Endothelial cell of umbilical vein (primary cell): ENCODE measurements around the gene CKS2. TPM values are rescaled to one million over a fixed set of nuclear protein-coding genes. Genes with fewer than 3 reads are reported as not detected.

ENCODE experiments used
- BruUV-seq: library from RNA; stranded (reverse); fragments of 400-500 nt; replicated peaks from 2 replicates; lab custom pipeline; 2021; lab: Mats Ljungman, UMichigan
- CTCF ChIA-PET: fragments of 300-600, 350-600 bp; sonication (Branson Sonifier 250); formaldehyde crosslinking; loops from one replicate; lab custom pipeline; 2021; ENCODE audit warnings: antibody characterized with exemption, inconsistent platforms; lab: Charles Lee
- POLR2A ChIA-PET: fragments of 300-600, 350-600 bp; sonication (Branson Sonifier 250); formaldehyde crosslinking; loops from one replicate; lab custom pipeline; 2021; ENCODE audit warnings: antibody characterized with exemption, inconsistent platforms; lab: Charles Lee
- DNase-seq: peaks from one replicate; pipeline ENCODE4 v3.0.0-alpha.2; 2011; ENCODE audit warnings: low read depth, low spot score
- FAIRE-seq: peaks from 2 replicates; lab custom pipeline; 2011; peaks lifted over from hg19 to GRCh38; lab: Jason Lieb, UNC
- H2AFZ ChIP-seq: 2 replicates; pipeline ENCODE4 v1.6.0; 2012; ENCODE audit warnings: low read depth, low read length, control low read depth, inconsistent platforms
- H3K27ac ChIP-seq: 2 replicates; pipeline ENCODE4 v1.5.1; 2011; ENCODE audit warnings: low read depth, mild to moderate bottlenecking, control low read depth, low read length, moderate library complexity; ENCODE audit not compliant: insufficient read depth
- H3K27me3 ChIP-seq, 2 experiments: 2 replicates each; pipeline versions ENCODE4 v1.6.0 to v1.6.1; 2011; ENCODE audit warnings: low read length in 2 of 2, mixed read lengths in 1 of 2; ENCODE audit not compliant: control insufficient read depth in 2 of 2, insufficient read depth in 2 of 2
- H3K36me3 ChIP-seq, 2 experiments: 2 replicates in 1 of 2; 3 replicates in 1 of 2; pipeline ENCODE4 v1.5.1; 2011; ENCODE audit warnings: low read length in 2 of 2, mild to moderate bottlenecking in 1 of 2, moderate library complexity in 1 of 2; ENCODE audit not compliant: control insufficient read depth in 2 of 2, insufficient read depth in 2 of 2; ENCODE audit errors: extremely low read depth in 1 of 2
- H3K4me1 ChIP-seq: 3 replicates; pipeline ENCODE4 v1.5.1; 2011; ENCODE audit warnings: mild to moderate bottlenecking, low read length; ENCODE audit not compliant: control insufficient read depth, insufficient read depth; ENCODE audit errors: extremely low read depth
- H3K4me2 ChIP-seq: 2 replicates; pipeline ENCODE4 v1.6.1; 2011; ENCODE audit warnings: low read length, control low read depth, mixed read lengths; ENCODE audit not compliant: insufficient read depth
- H3K4me3 ChIP-seq, 3 experiments: fragments of 200-600 bp in 1 of 3; sonication (generic), shearing (Covaris generic) in 1 of 3; replicated peaks in 1 of 3; 2 replicates each; pipeline ENCODE4 v1.5.1; 2011 to 2016; ENCODE audit warnings: control low read depth in 3 of 3, low read length in 3 of 3, mild to moderate bottlenecking in 2 of 3, inconsistent platforms in 1 of 3, low read depth in 1 of 3, moderate library complexity in 1 of 3; ENCODE audit not compliant: insufficient read depth in 1 of 3
- H3K79me2 ChIP-seq: 2 replicates; pipeline ENCODE4 v1.6.0; 2012; ENCODE audit warnings: low read length, inconsistent platforms; ENCODE audit not compliant: control insufficient read depth, insufficient read depth
- H3K9ac ChIP-seq: replicated peaks from 2 replicates; pipeline ENCODE3; 2011; ENCODE audit warnings: low read length, control low read depth; ENCODE audit not compliant: insufficient read depth; ENCODE audit errors: extremely low read depth
- H3K9me1 ChIP-seq: replicated peaks from 3 replicates; pipeline ENCODE4 v1.6.0; 2011; ENCODE audit warnings: mild to moderate bottlenecking, low read length; ENCODE audit not compliant: control insufficient read depth, insufficient read depth; ENCODE audit errors: extremely low read depth
- H3K9me3 ChIP-seq: replicated peaks from 2 replicates; pipeline ENCODE4 v1.5.1; 2012; ENCODE audit warnings: low read length, inconsistent platforms; ENCODE audit not compliant: control insufficient read depth, insufficient read depth
- H4K20me1 ChIP-seq: replicated peaks from 2 replicates; pipeline ENCODE3; 2011; ENCODE audit warnings: mild to moderate bottlenecking, low read length; ENCODE audit not compliant: control insufficient read depth, insufficient read depth; ENCODE audit errors: extremely low read depth
- CTCF ChIP-seq, 2 donors: IDR thresholded peaks; 1 replicate in 1 of 2; 2 replicates in 1 of 2; pipeline ENCODE4 v1.5.1; 2011; ENCODE audit warnings: low read length in 2 of 2, mild to moderate bottlenecking in 2 of 2, moderate library complexity in 2 of 2, control low read depth in 1 of 2, inconsistent platforms in 1 of 2, low read depth in 1 of 2; ENCODE audit not compliant: insufficient read depth in 1 of 2; ENCODE audit errors: extremely low read depth in 1 of 2
- EZH2 ChIP-seq: IDR thresholded peaks from 2 replicates; pipeline ENCODE4 v1.6.1; 2012; ENCODE audit warnings: borderline replicate concordance, low read depth, mild to moderate bottlenecking, moderate library complexity, low read length, inconsistent platforms; ENCODE audit not compliant: severe bottlenecking
- FOS ChIP-seq: IDR thresholded peaks from 2 replicates; pipeline ENCODE4 v1.6.1; 2011; ENCODE audit warnings: mild to moderate bottlenecking, low read length, moderate library complexity, borderline replicate concordance; ENCODE audit not compliant: insufficient read depth
- GATA2 ChIP-seq: IDR thresholded peaks from 2 replicates; pipeline ENCODE4 v1.7.0; 2011; ENCODE audit warnings: low read depth, mild to moderate bottlenecking, moderate library complexity, mixed read lengths, low read length; ENCODE audit not compliant: insufficient read length, insufficient read depth
- JUN ChIP-seq: IDR thresholded peaks from 2 replicates; pipeline ENCODE4 v1.6.1; 2011; ENCODE audit warnings: borderline replicate concordance, low read depth; ENCODE audit not compliant: insufficient read length, insufficient read depth
- MAX ChIP-seq: IDR thresholded peaks from 2 replicates; pipeline ENCODE4 v1.6.1; 2011; ENCODE audit not compliant: insufficient read depth, insufficient read length
- MYC ChIP-seq: IDR thresholded peaks from one replicate; pipeline ENCODE4 v1.6.1; 2011; ENCODE audit warnings: mild to moderate bottlenecking, low read depth, low read length
- POLR2A ChIP-seq: IDR thresholded peaks from 2 replicates; pipeline ENCODE4 v1.6.1; 2012; ENCODE audit warnings: low read depth, mild to moderate bottlenecking, control low read depth, low read length
- POLR2AphosphoS5 ChIP-seq: IDR thresholded peaks from 2 replicates; pipeline ENCODE4 v1.6.1; 2012; ENCODE audit warnings: low read depth, mild to moderate bottlenecking, control low read depth, low read length, moderate library complexity; ENCODE audit not compliant: insufficient read depth
- dilution Hi-C: fragments of 300-500 bp; cut with MboI; formaldehyde crosslinking; loops from one replicate; pipeline ENCODE4 v1.15.0; 2019; ENCODE audit warnings: low sequenced_read_pairs; ENCODE audit not compliant: extremely low pct_ligation_motif_present
- intact Hi-C: fragments of 100-400 bp; cut with micrococcal nuclease; formaldehyde crosslinking; loops from one replicate; pipeline ENCODE4 v1.10.0; 2022
- polyA plus RNA-seq, 4 experiments: library from polyadenylated mRNA; depleted of rRNA in 3 of 4; stranded (reverse) in 3 of 4; unstranded in 1 of 4; fragments of >200 nt; gene quantifications; 2 replicates each; pipeline versions ENCODE4 v1.2.1 to v1.2.3, GENCODE V29; 2011 to 2012; ENCODE audit warnings: missing spikeins in 1 of 4
- total RNA-seq: library from RNA; stranded (reverse); gene quantifications from 2 replicates; pipeline ENCODE4 v1.2.3, GENCODE V29; 2021

CKS2 gene
- total and polyA plus RNA-seq, 2 donors (not counting 3 experiments of a cell fraction or from before 2014, with no cell fraction given): 153 to 269 TPM

- H3K27ac ChIP-seq: no peak overlapping the region
- no peak overlapping the region for H3K4me3 ChIP-seq
- H3K4me2 ChIP-seq: no peak overlapping the region
- DNase-seq (no peak), FAIRE-seq (no peak)
- H3K4me1 ChIP-seq: no peaks in the 10 kb centered on the region
- no peaks in the 10 kb centered on the region for H3K9me1 ChIP-seq
- BruUV-seq: no TSS peak
- no peaks in the 10 kb centered on the region for H3K36me3 ChIP-seq
- no peak overlapping the region for H2AFZ ChIP-seq
- H3K27me3 ChIP-seq: no peaks in the 10 kb centered on the region
- no peak overlapping the region for H3K9ac ChIP-seq
- intact Hi-C loops (no loop called here), dilution Hi-C loops (no loop called here)
- H3K9me3 ChIP-seq: no peaks in the 10 kb centered on the region
- POLR2A ChIA-PET: no interaction called here
- no peaks in the 10 kb centered on the region for H4K20me1 ChIP-seq
- TF ChIP-seq MYC (no peak), POLR2AphosphoS5 (no peak), CTCF (IDR thresholded peaks at IDR 0.05; ENCODE audit: extremely low read depth in 1 of 2, insufficient read depth in 1 of 2, low read depth in 1 of 2, low read length in 2 of 2) (no peak), JUN (no peak), MAX (no peak), POLR2A (no peak), FOS (no peak), EZH2 (no peak), GATA2 (no peak)
- CTCF ChIA-PET: interaction anchor here (0.6 kb wide), 1 partner anchor 145 kb away, joined by 3 read pairs; no protein-coding TSS in a partner anchor
- H3K79me2 ChIP-seq: no peaks in the 10 kb centered on the region
Measured at GRCh38 chr9:89291741-89292140, 19.3 kb upstream of the CKS2 start.
